GM12878 (cell line): ENCODE data around the gene P4HTM. TPM values are rescaled to one million over a fixed set of nuclear protein-coding genes. Genes with fewer than 3 reads are reported as not detected.

ENCODE experiments used
- ATAC-seq: fragments of 200-7000 bp; cut with Tn5 transposase; 3 replicates; pipeline ENCODE4 v1.9.1; 2020; ENCODE audit warnings: mild to moderate bottlenecking, moderate library complexity
- BruUV-seq: library from RNA; stranded (reverse); fragments of 400-500 nt; replicated peaks from 2 replicates; lab custom pipeline; 2021; lab: Mats Ljungman, UMichigan
- CTCF ChIA-PET: fragments of 300-600 bp; sonication (Branson Sonifier 250); formaldehyde crosslinking; extraction: SDS; loops from one replicate; lab custom pipeline; 2021; ENCODE audit warnings: inconsistent platforms; lab: Yijun Ruan, JAX
- POLR2A ChIA-PET: fragments of 350-600 bp; formaldehyde crosslinking; extraction: SDS; loops from one replicate; lab custom pipeline; 2021; ENCODE audit warnings: inconsistent platforms; lab: Charles Lee
- RAD21 ChIA-PET: fragments of 300-600 bp; sonication (Branson Sonifier 250); formaldehyde crosslinking; loops from one replicate; lab custom pipeline; 2023; ENCODE audit warnings: antibody characterized with exemption; ENCODE audit not compliant: unreplicated experiment; lab: Charles Lee
- SMC1A ChIA-PET: fragments of 300-600 bp; sonication (Branson Sonifier 250); formaldehyde crosslinking; loops from one replicate; lab custom pipeline; 2023; ENCODE audit not compliant: unreplicated experiment, uncharacterized antibody; lab: Charles Lee
- DNase-seq: peaks from one replicate; pipeline ENCODE4 v3.0.0-alpha.2; 2011; ENCODE audit warnings: low read depth, low spot score
- FAIRE-seq: peaks from 3 replicates; lab custom pipeline; 2011; peaks lifted over from hg19 to GRCh38; lab: Jason Lieb, UNC
- H2AFZ ChIP-seq: 2 replicates; pipeline ENCODE4 v1.6.0; 2011; ENCODE audit warnings: low read depth, low read length, control low read depth; ENCODE audit not compliant: control insufficient read depth
- H3K27ac ChIP-seq: 2 replicates; pipeline ENCODE4 v1.5.1; 2011; ENCODE audit warnings: control low read depth; ENCODE audit not compliant: control insufficient read depth, insufficient read depth
- H3K27me3 ChIP-seq, 2 experiments: replicated peaks in 1 of 2; 2 replicates each; pipeline versions ENCODE4 v1.6.0 to v1.6.1; 2011; ENCODE audit warnings: low read length in 1 of 2; ENCODE audit not compliant: control insufficient read depth in 2 of 2, insufficient read depth in 2 of 2
- H3K36me3 ChIP-seq, 2 experiments: 2 replicates each; pipeline ENCODE4 v1.5.1; 2011; ENCODE audit warnings: low read length in 1 of 2; ENCODE audit not compliant: control insufficient read depth in 2 of 2, insufficient read depth in 2 of 2
- H3K4me1 ChIP-seq: 2 replicates; pipeline ENCODE4 v1.6.1; 2011; ENCODE audit warnings: mild to moderate bottlenecking, low read length, moderate library complexity, mixed read lengths; ENCODE audit not compliant: control insufficient read depth, insufficient read depth
- H3K4me2 ChIP-seq: 2 replicates; pipeline ENCODE4 v1.6.0; 2011; ENCODE audit warnings: control low read depth; ENCODE audit not compliant: control insufficient read depth, insufficient read depth
- H3K4me3 ChIP-seq: fragments of 200-600 bp; sonication (generic); 2 replicates; pipeline ENCODE4 v1.5.1; 2016
- H3K79me2 ChIP-seq: 2 replicates; pipeline ENCODE4 v1.6.0; 2011; ENCODE audit warnings: low read length; ENCODE audit not compliant: control insufficient read depth, insufficient read depth
- H3K9ac ChIP-seq: 2 replicates; pipeline ENCODE4 v1.8.0; 2011; ENCODE audit warnings: low read length, control low read depth, mixed read lengths; ENCODE audit not compliant: control insufficient read depth, insufficient read depth
- H3K9me3 ChIP-seq: replicated peaks from 3 replicates; pipeline ENCODE4 v1.5.1; 2011; ENCODE audit warnings: mild to moderate bottlenecking, low read length; ENCODE audit not compliant: control insufficient read depth, insufficient read depth
- H4K20me1 ChIP-seq: 2 replicates; pipeline ENCODE4 v1.6.0; 2011; ENCODE audit not compliant: control insufficient read depth, insufficient read depth
- CHD1 ChIP-seq: IDR thresholded peaks from 2 replicates; pipeline ENCODE4 v1.6.1; 2012; ENCODE audit warnings: low read depth, low read length, improper control_type of control experiment
- FOXM1 ChIP-seq: IDR thresholded peaks from 2 replicates; pipeline ENCODE4 v1.6.1; 2012; ENCODE audit warnings: low read depth, mild to moderate bottlenecking, inconsistent platforms, low read length, moderate library complexity
- MTA2 ChIP-seq: fragments of 450-650 bp; IDR thresholded peaks from 2 replicates; pipeline ENCODE4 v1.6.1; 2016; ENCODE audit warnings: low read depth, mild to moderate bottlenecking, moderate library complexity
- SPI1 ChIP-seq: IDR thresholded peaks from 2 replicates; pipeline ENCODE4 v1.6.1; 2011; ENCODE audit warnings: low read depth, mild to moderate bottlenecking, low read length, moderate library complexity, borderline replicate concordance; ENCODE audit not compliant: insufficient read depth
- TAF1 ChIP-seq: IDR thresholded peaks from 2 replicates; pipeline ENCODE4 v1.6.1; 2011; ENCODE audit warnings: mild to moderate bottlenecking, low read depth, low read length, borderline replicate concordance
- ZNF217 ChIP-seq: fragments of 450-650 bp; IDR thresholded peaks from 2 replicates; pipeline ENCODE4 v1.6.1; 2017; ENCODE audit warnings: antibody characterized with exemption, mild to moderate bottlenecking
- ZSCAN29 ChIP-seq: fragments of 450-650 bp; IDR thresholded peaks from 2 replicates; pipeline ENCODE4 v1.6.1; 2017; ENCODE audit warnings: mild to moderate bottlenecking, moderate library complexity
- WGBS: methylation state at CpG from one replicate; pipeline ENCODE4 v1.1.6; 2016; ENCODE audit warnings: low lambda C conversion rate; ENCODE audit not compliant: insufficient replicate concordance, insufficient coverage; ENCODE audit errors: missing lambda C conversion rate; 5-methylcytosine and 5-hydroxymethylcytosine counted together
- in situ Hi-C: fragments of 300-500 bp; cut with MboI; formaldehyde crosslinking; loops from 9 replicates; pipeline ENCODE4 v1.14.3; 2018; ENCODE audit warnings: mixed read lengths
- intact Hi-C: fragments of 100-400 bp; cut with micrococcal nuclease; formaldehyde crosslinking; loops from one replicate; pipeline ENCODE4 v1.14.2; 2022; ENCODE audit not compliant: unreplicated experiment
- polyA plus RNA-seq, 11 experiments: library from polyadenylated mRNA; depleted of rRNA in 4 of 11; unstranded in 6 of 11; stranded (reverse) in 5 of 11; fragments of >200 nt; fragmentation: Nextera tagmentation in 4 of 11; fragmentation: Illumina TruSeq in 1 of 11; extraction: Ambion mirVana in 4 of 11; extraction: Trizol in 1 of 11; gene quantifications; 1 replicate in 1 of 11; 2 replicates in 10 of 11; pipeline versions ENCODE4 v1.2.1 to v1.2.3, GENCODE V29; 2011 to 2016; ENCODE audit warnings: inconsistent platforms in 2 of 11, missing spikeins in 2 of 11, low read depth in 1 of 11
- total RNA-seq, 4 experiments: library from RNA; depleted of rRNA in 3 of 4; stranded (reverse); fragments of >200 nt in 3 of 4; fragmentation: Illumina TruSeq in 1 of 4; extraction: Trizol in 1 of 4; gene quantifications; 2 replicates each; pipeline versions ENCODE4 v1.2.1 to v1.2.3, GENCODE V29; 2013 to 2021

The P4HTM gene
- total and polyA plus RNA-seq, 10 of the 15 experiments (the other 5 are each of a cell fraction or from before 2014, with no cell fraction given) = 0.76 to 28.8 (median 22.9) TPM

- TSS peak; percentile 57 for BruUV-seq
- DNase-seq (no peak), FAIRE-seq (no peak), ATAC-seq (no peak)
- in situ Hi-C loops (no loop called here), intact Hi-C loops (no loop called here)
- H3K27me3 ChIP-seq = no peaks in the 10 kb centered on the region
- H3K4me3 ChIP-seq = no peak overlapping the region
- H3K4me2 ChIP-seq = no peak overlapping the region
- no peaks in the 10 kb centered on the region for H3K9me3 ChIP-seq
- no peaks in the 10 kb centered on the region for H3K4me1 ChIP-seq
- WGBS = 95% methylated on average over 2 of the region's 2 CpGs
- H3K79me2 ChIP-seq = no peaks in the 10 kb centered on the region
- no peaks in the 10 kb centered on the region for H4K20me1 ChIP-seq
- H3K9ac ChIP-seq = no peak overlapping the region
- H2AFZ ChIP-seq = no peak overlapping the region
- H3K36me3 ChIP-seq = peaks cover 19 to 38% of the 10 kb centered on the region in 2 experiments
- no peak overlapping the region for H3K27ac ChIP-seq
- ChIA-PET RAD21 (no interaction called here), POLR2A (interaction anchor here (0.6 kb wide), 1 partner anchor 780 kb away, joined by 4 read pairs; no protein-coding TSS in a partner anchor), CTCF (interaction anchor here (0.6 to 2.0 kb wide), 4 partner anchors 13 to 505 kb away, joined by 3 to 8 read pairs (median 5); partner anchors contain the start of genes NDUFAF3 and WDR6), SMC1A (no interaction called here)
- no peak for TF ChIP-seq CHD1
Observed at GRCh38 chr3:49034650-49035049, 44.6 kb downstream of the P4HTM start.

- WGBS = 100% methylated on average over 3 of the region's 3 CpGs
- intact Hi-C loops (no loop called here), in situ Hi-C loops (no loop called here)
- Histone ChIP-seq H4K20me1 (no peaks in the 10 kb centered on the region), H3K4me2 (no peak overlapping the region), H3K9ac (no peak overlapping the region), H3K9me3 (no peaks in the 10 kb centered on the region), H3K27ac (no peak overlapping the region), H2AFZ (no peak overlapping the region), H3K4me3 (no peak overlapping the region), H3K79me2 (no peaks in the 10 kb centered on the region), H3K4me1 (no peaks in the 10 kb centered on the region), H3K36me3 (peaks cover 18 to 32% of the 10 kb centered on the region in 2 experiments), H3K27me3 (no peaks in the 10 kb centered on the region)
- FAIRE-seq (no peak), DNase-seq (no peak), ATAC-seq (no peak)
- ChIA-PET SMC1A (no interaction called here), CTCF (interaction anchor here (1.1 to 2.0 kb wide), 2 partner anchors 13 to 28 kb away, joined by 3 to 7 read pairs; partner anchors contain the start of genes NDUFAF3 and WDR6), POLR2A (no interaction called here), RAD21 (no interaction called here)
- TF ChIP-seq TAF1 (no peak), ZSCAN29 (no peak), MTA2 (no peak), FOXM1 (no peak), ZNF217 (no peak), SPI1 (no peak)
- no TSS peak for BruUV-seq
Observed at GRCh38 chr3:49035281-49035680, 45.2 kb downstream of the P4HTM start.
